Frontal cortex (tissue), 4 donors: ENCODE data around the gene COMP. TPM values are rescaled to one million over a fixed set of nuclear protein-coding genes. Genes with fewer than 3 reads are reported as not detected.
"Not testable (repeated sequence)": the region's sequence is repeated elsewhere in the genome, so short reads cannot be mapped to it uniquely, and the experiment has no call there.

Source experiments
- DNase-seq, 2 donors: peaks; one replicate each; pipeline ENCODE4 v3.0.0; 2012; ENCODE audit warnings: low spot score in 2 of 2
- FAIRE-seq: peaks from 2 replicates; lab custom pipeline; 2012; peaks lifted over from hg19 to GRCh38; lab: Jason Lieb, UNC
- total RNA-seq: library from RNA; depleted of rRNA; stranded (reverse); fragments of >200 nt; gene quantifications from one replicate; pipeline ENCODE4 v1.2.3, GENCODE V29; 2014
- donor health status: control.
- donor health status: control.
- donor health status: control.

COMP gene
- total RNA-seq: not detected

DNA sequence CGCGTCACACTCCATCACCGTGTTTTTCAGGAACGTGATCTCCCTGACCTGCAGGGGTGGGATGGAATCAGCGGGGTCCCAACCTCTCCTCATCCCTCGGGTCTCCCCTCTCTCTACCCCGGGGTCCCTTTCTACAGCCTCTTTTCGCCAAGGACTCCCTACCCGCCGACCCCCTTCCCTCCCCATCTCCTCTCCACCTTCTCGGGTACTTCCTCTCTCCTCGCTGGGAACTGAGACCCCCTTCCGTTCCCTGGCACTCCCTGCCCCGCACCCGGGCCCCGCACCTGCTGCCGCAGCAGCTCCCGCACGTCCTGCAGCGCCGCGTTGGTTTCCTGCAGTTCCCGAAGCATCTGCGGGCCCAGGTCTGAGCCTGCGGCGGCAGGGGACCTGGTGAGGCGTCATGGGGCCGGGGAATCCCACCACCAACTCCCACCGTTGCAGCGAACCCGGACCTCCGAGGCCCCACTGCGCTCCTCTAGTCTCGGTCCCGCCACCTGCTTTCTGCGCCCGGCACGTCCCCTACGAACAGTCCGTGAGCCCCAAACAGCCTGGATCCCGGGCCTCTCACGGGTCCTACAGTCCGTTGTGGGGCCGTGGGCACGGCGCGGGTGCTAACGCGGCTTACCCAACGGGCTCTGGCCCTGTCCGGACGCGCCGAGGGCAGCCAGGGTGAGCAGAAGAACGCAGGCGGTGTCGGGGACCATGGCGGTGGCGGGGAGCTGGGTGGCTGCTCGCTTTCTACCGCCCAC is at the start of gene COMP:
COMP (minus strand) TSS at position 740 of the 749 bp plus-strand sequence; CDS start at position 704, 36 bp downstream.
- DNase-seq (no peak), FAIRE-seq (no peak)

DNA sequence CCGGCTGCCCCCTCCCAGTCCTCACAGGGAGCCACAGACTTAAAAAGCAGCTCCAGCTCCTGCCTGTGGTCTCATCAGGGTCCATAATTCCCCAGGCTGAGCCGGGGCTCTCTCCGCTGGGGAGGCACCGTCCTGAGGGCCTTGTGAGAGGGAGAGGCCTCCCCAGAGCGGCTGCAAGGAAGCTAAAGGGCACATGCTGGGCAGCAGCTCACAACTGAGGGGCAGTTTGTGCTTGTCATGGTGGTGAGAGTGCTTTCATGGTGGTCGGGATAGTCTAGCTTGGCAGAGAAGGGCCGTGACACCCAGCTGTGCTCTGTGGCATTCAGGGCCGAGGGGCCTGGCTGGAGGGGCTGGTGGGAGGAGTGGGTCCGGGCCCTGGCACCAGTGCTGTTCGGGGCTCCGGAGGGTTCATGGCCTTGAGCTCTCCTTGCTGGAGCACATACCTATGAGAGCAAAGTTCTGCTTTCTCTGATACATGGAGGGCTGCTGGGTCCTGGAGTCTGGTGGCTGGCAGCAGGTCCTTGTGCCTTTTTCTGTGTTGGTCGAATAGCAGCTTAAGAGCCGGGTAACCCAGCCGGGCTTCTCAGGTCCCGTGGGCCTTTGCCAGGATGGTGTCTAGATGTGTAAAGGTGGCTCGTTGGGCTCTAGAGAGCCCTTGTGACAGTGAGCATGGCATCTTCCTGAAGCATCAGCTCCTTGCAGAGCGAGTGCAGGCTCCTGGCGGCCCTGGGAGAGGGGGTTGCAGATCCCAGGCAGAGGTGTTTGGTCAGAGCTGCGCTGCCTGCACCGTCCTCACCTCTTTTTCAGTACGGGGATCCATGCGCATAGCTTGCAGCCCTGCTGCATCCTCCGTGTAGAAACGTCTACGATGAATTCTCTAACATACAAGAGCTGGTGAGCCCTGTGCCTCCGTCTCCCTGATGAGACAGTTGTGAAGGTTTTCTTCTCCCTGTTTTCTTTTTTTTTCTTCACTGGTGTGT is 49.5 kb upstream of the COMP start:
- no peak for DNase-seq
- no peak for FAIRE-seq

DNA sequence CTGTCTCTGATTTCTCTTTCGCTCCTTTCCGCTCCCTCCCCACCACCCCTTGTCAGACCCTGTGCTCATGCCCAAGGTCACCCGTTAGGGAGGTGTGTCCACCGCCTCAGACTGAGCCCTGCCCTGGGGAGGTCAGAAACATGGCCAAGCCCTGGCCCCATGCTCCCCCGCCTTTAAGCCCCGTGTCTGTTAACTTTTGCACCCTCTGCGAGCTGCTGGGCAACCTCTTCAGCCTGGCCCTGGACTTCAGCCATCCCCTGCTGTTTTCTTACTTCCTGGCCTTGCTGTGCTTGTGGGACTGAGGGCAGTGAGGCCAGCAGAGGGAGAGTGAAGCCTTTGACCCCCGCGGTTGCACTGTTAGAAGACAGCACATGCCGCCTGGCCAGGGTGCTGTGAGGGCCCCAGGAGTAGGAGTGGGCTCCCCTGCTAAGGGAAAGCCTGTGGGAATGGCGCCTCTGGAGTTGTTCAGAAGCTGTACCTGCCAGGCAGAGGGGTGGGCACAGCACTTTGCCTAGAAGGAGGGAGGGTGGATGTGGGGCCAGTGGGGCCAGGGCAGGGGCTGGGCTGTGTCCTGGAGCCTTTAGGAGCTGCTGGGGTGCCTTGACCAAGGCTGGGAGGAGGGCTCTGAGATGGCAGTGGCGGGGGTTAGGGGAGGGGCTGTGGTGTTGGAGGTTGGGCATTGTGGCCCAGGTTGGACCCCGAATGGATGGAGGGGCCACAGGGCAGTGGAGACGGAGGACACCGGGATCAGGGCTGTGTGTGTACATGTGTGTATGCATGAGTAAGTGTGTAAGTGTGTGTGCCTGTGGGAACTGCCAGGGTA is 48.6 kb upstream of the COMP start:
- DNase-seq (no peak), FAIRE-seq (no peak)

DNA sequence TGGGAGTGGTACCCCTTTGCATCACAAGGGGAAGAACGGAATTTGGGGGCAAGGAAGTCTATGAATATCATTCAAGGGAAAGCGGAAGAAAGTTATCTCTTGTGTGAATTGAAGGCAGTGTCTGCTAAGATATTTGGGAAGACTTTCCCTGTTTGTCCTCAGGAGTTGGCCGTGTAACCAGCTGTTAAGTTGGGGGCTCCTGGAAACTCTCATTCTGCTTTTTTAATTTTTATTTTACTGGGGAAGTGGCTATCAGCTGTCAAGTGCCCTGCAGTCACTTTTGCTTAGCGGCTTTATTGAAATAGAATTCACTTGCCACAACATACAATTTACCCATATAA is 43.5 kb upstream of the COMP start:
- no peak for FAIRE-seq
- no peak for DNase-seq

DNA sequence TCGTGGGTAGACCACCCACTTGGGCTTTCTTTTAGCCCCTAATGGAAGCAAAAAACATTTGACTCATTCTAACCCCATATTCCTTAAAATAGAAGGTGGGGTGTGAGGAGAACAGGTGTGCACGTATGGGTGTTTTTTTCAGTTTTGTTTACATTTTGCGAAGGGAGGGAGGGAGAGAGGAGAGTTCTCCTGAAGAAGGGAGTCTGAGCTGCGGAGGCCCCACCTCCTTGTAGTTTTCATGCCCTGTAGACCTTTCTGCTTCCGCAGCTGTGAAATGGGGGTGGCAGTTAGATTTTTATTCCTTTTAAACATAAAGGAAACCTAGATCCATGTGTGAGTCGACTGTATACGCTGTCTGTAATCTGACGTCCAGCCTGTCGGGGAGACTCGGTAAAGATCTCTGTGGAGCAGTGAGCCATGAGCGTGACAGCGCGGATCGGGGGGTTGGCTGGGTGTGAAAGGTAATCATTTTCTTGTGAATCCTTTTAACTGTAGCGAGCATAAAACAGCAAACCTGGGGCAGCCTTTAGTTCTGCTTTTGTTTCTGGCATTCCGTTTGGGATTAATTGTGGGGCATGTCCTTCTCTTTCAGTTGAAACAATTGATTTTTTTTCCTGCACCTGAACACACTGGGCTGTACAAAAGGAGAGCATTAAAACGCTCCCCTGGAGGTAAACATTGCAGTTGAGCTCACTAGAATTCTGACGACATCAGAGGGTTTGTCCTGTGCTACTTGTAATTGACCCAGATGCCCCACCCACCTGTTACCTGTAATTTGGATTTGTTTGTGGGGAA is 42.9 kb upstream of the COMP start:
- FAIRE-seq: no peak
- DNase-seq: peak; percentile 13 to 16

DNA sequence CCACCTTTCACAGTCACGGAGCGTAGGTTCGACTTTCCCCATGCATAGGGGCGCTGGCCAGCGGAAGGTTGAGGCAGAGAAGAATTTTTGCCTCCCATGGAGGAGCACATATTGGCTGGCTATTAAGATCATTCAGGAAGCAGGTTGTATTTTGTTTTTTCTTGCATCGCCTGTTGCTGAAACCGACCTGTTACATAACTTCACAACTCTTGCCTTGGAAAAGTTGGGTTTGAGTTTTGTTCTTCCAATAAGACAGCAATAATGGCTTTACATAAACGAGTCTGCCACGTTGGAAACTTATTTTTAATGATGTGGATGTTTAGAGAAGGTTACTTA is 42.0 kb upstream of the COMP start:
- no peak for DNase-seq

DNA sequence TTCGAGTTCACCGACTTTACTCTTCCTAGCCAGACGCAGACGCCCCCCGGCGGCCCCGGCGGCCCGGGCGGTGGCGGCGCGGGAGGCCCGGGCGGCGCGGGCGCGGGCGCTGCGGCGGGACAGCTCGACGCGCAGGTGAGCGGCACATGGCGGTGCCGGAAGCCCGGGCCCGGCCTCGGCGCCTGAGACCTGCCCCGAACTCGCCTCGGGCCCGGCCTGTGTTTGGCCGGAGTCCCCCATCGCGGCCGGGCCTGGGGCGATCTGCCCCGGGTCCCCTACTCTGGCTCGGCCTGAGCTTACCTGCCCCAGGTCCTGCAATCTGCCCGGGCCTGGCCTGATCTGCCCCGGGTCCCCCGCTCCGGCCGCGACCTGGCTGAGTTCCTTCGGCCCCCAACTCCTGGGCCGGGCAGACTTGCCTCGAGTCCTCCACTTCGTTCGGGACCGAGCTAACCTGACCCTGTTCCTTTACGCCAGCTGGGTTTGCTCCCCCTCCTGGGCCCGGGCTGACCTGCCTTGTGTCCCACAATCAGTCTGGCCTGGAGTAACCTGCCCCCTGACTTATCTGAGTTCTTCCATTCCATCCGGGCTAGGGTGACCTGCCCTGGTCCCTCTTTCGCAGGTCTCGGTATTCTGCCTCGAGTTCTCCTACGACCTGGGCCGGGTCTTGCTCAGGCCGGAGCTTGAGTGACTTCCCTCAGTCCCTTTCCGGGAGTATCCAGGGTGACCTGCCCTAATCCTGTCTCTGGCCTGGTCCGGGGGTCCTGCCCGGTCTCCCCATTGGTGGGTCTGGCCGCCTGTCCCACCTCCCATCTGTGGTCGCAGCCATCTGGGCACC is 41.4 kb upstream of the COMP start:
- no peak for FAIRE-seq
- no peak for DNase-seq

More for the DNA sequence above, 42.0 kb upstream of the COMP start:
- no peak for FAIRE-seq

DNA sequence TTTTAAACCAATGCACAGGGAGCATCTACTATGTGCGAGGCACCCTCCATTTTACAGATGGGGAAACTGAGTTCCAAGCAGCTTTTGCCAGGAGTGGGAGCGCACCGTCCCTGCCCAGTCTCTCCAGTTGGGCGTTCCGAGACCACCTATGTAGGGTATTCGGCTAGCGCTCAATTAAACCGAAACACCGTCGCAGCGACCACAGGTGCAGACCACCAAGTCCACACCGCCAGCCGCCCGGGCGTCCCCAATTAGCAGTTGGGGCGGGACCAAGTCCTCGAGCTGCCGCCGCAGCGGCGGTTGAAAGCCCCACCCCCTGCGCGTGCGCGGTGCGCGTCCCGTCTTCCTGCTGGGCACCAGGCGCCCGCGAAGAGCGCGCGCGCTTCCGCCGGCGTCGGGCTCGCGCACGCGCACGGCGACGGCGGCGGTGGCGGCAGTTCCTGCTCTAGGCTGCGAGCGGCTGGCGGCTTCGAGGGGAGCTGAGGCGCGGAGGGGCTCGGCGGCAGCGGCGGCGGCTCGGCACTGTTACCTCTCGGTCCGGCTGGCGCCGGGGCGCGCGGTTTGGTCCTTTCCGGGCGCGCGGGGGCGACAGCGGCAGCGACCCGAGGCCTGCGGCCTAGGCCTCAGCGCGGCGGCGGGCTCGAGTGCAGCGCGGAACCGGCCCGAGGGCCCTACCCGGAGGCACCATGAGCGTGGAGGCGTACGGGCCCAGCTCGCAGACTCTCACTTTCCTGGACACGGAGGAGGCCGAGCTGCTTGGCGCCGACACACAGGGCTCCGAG is 40.6 kb upstream of the COMP start, which contains the start of gene UPF1:
UPF1 (plus strand) TSS at position 436 of the 782 bp plus-strand sequence; CDS start at position 687, 251 bp downstream.
- DNase-seq (peak; percentile 95), FAIRE-seq (no peak)

DNA sequence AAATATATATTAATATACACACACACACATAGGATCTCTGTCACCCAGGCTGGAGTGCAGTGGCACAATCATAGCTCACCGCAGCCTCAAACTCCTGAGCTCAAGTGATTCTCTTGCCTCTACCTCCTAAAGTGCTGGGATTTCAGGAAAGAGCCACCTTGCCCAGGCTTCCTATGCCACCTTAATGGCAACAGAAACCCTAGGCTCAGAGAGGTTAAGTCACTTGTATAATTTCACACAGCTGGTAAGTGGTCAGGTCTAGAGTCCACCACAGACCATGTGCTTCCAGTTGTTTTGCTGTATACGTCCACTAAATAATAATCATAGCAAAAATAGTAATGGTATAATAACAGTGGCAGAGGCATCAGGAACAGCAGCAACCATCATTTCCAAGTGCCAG is 39.4 kb upstream of the COMP start:
- FAIRE-seq: no peak
- DNase-seq: no peak

DNA sequence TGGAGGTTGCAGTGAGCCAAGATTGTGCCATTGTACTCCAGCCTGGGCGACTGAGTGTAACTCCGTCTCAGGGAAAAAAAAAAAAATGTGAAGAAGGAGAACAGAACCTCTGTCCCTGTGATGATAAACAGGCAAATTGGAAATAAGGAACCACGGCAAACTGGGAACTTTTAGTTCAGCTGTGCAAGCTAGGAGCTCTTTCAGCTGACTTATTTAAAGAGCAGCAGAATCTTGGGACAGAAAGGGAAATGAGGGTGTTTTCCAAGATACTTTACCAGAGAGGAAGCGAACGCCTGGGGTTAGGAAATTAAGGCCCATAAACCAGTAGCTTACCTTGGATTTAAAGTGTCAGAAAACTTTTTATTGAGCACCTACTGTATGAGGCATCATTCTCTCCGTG is 37.7 kb upstream of the COMP start:
- FAIRE-seq: no peak
- DNase-seq: no peak

DNA sequence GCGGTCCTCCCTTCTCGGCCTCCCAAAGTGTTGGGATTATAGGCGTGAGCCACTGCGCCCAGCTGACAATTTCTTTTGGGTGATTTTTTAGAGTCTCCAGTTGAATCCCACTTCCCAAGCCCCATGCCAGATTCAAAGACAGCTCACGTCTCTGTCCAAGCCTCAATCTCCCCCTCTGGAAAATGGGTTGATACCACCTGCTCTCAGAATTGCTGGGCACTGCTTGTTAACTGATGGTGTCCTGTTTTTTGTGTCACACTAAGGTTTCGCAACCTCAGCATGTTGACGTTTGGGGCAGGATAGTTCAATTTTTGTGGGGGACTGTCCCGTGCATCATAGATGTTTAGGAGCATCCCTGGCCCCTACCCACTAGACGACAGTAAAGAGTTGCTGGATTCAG is 26.5 kb upstream of the COMP start:
- FAIRE-seq: no peak
- DNase-seq: no peak

DNA sequence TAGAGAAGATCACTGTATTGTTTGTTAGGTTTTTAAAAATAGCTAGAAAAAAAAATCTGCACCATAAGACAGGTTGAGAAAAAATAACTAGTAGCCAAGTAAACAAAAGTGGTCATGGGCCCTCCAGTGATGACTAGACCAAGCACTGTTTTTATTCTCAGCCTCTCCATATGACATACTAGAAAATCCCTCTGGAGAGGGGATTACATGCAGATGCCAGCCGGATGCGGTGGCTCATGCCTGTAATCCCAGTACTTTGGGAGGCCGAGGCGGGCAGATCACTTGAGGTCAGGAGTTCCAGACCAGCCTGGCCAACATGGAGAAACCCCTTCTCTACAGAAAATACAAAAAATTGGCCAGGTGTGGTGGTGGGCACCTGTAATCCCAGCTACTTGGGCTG is 25.5 kb upstream of the COMP start:
- DNase-seq, FAIRE-seq: not testable (repeated sequence)

DNA sequence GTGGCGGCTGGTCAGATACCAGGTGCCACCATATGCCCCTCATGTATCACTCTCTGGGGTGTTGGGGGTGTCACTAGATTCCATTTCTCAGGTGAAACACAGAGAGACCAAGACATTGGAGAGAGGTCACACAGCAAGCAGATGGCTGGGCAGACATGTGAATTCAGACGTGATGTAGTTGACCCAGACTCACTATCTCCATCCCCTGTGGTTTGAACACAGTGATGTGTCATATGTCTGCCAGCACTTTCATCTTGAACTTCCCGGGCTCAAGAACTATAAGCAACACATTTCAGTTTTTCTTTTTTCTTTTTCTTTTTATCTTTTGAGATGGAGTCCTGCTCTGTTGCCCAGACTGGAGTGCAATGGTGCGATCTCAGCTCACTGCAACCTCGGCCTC is 24.6 kb upstream of the COMP start:
- FAIRE-seq (no peak), DNase-seq (no peak)

DNA sequence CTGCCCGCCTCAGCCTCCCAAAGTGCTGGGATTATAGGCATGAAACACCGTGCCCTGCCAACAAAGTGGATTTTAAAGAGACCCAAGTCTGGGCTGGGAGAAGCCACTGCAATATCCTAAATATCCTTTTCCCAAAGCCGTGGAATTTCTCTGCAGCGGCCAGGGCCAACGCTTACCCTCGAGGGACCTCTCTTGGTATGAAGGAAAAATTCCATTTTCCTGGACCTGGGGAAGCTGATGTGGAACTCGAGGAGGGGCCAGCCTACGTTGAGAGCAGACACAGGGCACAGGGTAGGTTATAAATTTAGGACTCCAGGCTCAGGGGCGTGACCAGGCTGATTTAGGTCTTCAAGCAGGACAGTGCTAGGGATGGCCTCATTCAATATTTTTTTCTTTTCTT is 23.0 kb upstream of the COMP start:
- DNase-seq (no peak), FAIRE-seq (no peak)

DNA sequence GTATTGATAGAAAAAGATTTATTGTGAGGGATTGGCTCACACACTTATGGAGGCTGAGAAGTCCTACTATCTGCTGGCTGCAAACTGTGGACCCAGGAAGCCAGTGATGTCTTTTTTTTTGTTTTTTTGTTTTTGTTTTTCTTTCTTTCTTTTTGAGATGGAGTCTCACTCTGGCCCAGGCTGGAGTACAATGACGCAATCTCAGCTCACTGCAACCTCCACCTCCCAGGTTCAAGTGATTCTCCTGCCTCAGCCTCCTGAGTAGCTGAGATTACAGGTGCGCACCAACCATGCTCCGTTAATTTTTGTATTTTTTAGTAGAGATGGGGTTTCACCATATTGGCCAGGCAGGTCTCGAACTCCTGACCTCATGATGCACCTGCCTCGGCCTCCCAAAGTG is 20.5 kb upstream of the COMP start:
- FAIRE-seq, DNase-seq: not testable (repeated sequence)

DNA sequence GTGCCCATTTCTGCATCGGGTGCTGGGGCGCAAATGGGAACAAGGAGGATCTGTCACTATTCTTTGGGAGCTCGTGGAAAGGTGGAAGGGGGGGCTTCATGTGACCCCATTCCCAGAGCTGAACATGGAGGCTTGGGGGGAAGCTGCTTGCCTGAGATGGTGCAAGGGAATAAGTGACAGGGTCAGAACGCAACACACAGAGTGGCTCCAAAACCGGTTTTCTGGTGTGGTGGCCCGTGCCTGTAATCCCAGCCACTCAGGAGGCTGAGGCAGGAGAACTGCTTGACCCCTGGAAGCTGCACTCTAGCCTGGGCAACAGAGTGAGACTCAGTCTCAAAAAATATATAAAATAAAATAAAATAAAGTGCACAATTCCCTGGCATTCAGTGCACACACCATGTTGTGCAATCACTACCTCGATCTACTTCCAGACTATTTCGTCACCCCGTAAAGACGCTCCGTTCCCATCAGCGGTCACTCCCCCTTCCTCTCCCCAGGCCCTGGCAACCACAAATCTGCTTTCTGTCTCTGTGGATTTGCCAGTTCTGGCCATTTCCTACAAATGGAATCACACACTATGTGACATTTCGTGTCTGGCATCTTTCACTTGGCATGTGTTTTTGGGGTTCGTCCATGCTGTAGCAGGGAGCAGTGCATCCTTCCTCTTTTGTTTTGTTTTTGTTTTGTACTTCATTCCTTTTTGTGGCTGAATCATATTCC is 18.2 kb upstream of the COMP start:
- FAIRE-seq (no peak), DNase-seq (no peak)

DNA sequence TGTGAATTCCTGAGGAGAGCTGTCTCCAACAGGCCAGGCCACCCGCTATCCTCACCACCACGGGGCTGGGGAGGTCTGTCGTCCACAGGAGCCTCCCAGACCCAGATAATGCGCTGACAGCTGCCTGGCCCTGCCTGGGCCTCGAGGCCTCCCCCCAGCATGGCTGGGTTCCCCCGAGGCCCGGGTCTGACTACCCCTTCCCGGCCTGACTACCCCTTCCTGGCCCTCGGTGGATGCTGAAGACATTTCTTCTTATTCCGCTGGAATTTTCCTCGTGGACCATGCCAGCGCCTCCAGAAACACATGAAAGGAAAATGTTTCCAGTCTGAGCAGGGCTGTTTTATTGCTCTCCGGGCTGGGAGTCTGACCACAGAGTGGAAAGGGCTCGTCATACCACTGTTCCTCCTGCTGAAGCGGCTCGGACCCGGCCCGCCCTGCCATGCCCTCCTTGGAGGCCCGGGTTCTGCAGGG is 16.8 kb upstream of the COMP start:
- no peak for DNase-seq
- FAIRE-seq: no peak
